GM12878 (cell line): Measurements from ENCODE around the gene DEGS2.

Source experiments
- NFYB ChIP-seq: IDR thresholded peaks from 2 replicates; pipeline ENCODE4 v1.6.1; 2011; ENCODE audit warnings: low read depth, mild to moderate bottlenecking, low read length, improper control_type of control experiment, moderate library complexity; ENCODE audit not compliant: insufficient read depth
- ZSCAN29 ChIP-seq: fragments of 450-650 bp; IDR thresholded peaks from 2 replicates; pipeline ENCODE4 v1.6.1; 2017; ENCODE audit warnings: mild to moderate bottlenecking, moderate library complexity
- TF ChIP-seq, protein P1 (sequence below), 3 experiments: IDR thresholded peaks in 2 of 3; conservative IDR thresholded peaks in 1 of 3; 2 replicates each; pipeline ENCODE4 v1.5.1; 2011; ENCODE audit warnings: low read depth in 3 of 3, low read length in 3 of 3, mild to moderate bottlenecking in 3 of 3, control low read depth in 2 of 3, moderate library complexity in 2 of 3, inconsistent platforms in 1 of 3, mixed read lengths in 1 of 3; ENCODE audit not compliant: control insufficient read depth in 2 of 3, insufficient read depth in 1 of 3; ENCODE audit errors: extremely low read depth in 1 of 3

DNA sequence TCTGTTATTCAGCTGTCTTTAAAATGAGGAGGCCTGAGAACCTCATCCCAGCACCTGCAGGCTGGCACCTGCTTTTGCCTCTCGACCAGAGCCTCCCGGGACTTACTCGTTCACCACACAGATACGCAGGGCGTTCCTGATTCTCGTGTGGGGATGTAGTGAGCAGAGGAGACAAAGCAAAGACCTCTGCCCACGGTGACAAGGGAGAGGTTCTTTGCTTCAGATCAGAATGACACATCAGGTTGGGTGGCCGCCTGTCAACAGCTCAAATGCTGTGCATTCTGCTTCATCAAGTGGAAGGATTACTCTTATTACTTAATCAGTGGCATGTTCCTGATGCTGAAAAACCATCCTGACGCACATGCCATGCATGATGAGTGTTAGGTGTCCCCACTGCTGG is 24.4 kb downstream of the DEGS2 start:
- TF ChIP-seq, protein P1, sequence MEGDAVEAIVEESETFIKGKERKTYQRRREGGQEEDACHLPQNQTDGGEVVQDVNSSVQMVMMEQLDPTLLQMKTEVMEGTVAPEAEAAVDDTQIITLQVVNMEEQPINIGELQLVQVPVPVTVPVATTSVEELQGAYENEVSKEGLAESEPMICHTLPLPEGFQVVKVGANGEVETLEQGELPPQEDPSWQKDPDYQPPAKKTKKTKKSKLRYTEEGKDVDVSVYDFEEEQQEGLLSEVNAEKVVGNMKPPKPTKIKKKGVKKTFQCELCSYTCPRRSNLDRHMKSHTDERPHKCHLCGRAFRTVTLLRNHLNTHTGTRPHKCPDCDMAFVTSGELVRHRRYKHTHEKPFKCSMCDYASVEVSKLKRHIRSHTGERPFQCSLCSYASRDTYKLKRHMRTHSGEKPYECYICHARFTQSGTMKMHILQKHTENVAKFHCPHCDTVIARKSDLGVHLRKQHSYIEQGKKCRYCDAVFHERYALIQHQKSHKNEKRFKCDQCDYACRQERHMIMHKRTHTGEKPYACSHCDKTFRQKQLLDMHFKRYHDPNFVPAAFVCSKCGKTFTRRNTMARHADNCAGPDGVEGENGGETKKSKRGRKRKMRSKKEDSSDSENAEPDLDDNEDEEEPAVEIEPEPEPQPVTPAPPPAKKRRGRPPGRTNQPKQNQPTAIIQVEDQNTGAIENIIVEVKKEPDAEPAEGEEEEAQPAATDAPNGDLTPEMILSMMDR (IDR thresholded peaks at IDR 0.05 in 2 of 3, conservative IDR thresholded peaks at IDR 0.05 in 1 of 3; ENCODE audit: control insufficient read depth in 2 of 3, extremely low read depth in 1 of 3, insufficient read depth in 1 of 3, low read depth in 3 of 3, low read length in 3 of 3): no peak
- TF ChIP-seq ZSCAN29 (no peak), NFYB (no peak)
